Esophagus (tissue), 2 donors: Measurements from ENCODE around the gene BAZ1A. TPM values are rescaled to one million over a fixed set of nuclear protein-coding genes. Genes with fewer than 3 reads are reported as not detected.

Experiments
- H3K27ac ChIP-seq, 2 donors: one replicate each; pipeline ENCODE4 v1.5.1; 2013; ENCODE audit warnings: low read depth in 2 of 2, mild to moderate bottlenecking in 2 of 2, inconsistent platforms in 1 of 2, low read length in 1 of 2, moderate library complexity in 1 of 2
- H3K27me3 ChIP-seq, 2 donors: one replicate each; pipeline ENCODE4 v1.6.1; 2013; ENCODE audit warnings: low read length in 2 of 2, control low read depth in 1 of 2, mild to moderate bottlenecking in 1 of 2; ENCODE audit not compliant: insufficient read depth in 2 of 2, control insufficient read depth in 1 of 2
- H3K36me3 ChIP-seq, 2 donors: one replicate each; pipeline ENCODE4 v1.6.1; 2013; ENCODE audit warnings: low read length in 1 of 2; ENCODE audit not compliant: control insufficient read depth in 2 of 2, insufficient read depth in 2 of 2
- H3K4me1 ChIP-seq, 2 donors: one replicate each; pipeline ENCODE4 v1.6.1; 2013; ENCODE audit warnings: low read length in 1 of 2; ENCODE audit not compliant: control insufficient read depth in 2 of 2, insufficient read depth in 2 of 2
- H3K4me3 ChIP-seq, 2 donors: one replicate each; pipeline ENCODE4 v1.5.1; 2013; ENCODE audit warnings: low read length in 2 of 2, mild to moderate bottlenecking in 2 of 2, low read depth in 1 of 2, moderate library complexity in 1 of 2
- H3K9me3 ChIP-seq, 2 donors: one replicate each; pipeline ENCODE4 v1.6.1; 2013; ENCODE audit warnings: mild to moderate bottlenecking in 2 of 2, low read depth in 1 of 2, low read length in 1 of 2, moderate library complexity in 1 of 2; ENCODE audit not compliant: control insufficient read depth in 2 of 2, insufficient read depth in 1 of 2
- WGBS, 2 donors: extraction: QIAGEN DNeasy Blood & Tissue Kit; methylation state at CpG; one replicate each; pipeline ENCODE4 v1.1.7; 2013; 5-methylcytosine and 5-hydroxymethylcytosine counted together
- polyA plus RNA-seq, 2 donors: library from polyadenylated mRNA; stranded (reverse); fragments of 200-250 nt; gene quantifications; one replicate each; pipeline ENCODE4 v1.2.3, GENCODE V29; 2013
- donor health status: healthy with polysubstance abuse.
- donor health status: Bipolar disorder and iron deficiency.

Gene BAZ1A, protein sequence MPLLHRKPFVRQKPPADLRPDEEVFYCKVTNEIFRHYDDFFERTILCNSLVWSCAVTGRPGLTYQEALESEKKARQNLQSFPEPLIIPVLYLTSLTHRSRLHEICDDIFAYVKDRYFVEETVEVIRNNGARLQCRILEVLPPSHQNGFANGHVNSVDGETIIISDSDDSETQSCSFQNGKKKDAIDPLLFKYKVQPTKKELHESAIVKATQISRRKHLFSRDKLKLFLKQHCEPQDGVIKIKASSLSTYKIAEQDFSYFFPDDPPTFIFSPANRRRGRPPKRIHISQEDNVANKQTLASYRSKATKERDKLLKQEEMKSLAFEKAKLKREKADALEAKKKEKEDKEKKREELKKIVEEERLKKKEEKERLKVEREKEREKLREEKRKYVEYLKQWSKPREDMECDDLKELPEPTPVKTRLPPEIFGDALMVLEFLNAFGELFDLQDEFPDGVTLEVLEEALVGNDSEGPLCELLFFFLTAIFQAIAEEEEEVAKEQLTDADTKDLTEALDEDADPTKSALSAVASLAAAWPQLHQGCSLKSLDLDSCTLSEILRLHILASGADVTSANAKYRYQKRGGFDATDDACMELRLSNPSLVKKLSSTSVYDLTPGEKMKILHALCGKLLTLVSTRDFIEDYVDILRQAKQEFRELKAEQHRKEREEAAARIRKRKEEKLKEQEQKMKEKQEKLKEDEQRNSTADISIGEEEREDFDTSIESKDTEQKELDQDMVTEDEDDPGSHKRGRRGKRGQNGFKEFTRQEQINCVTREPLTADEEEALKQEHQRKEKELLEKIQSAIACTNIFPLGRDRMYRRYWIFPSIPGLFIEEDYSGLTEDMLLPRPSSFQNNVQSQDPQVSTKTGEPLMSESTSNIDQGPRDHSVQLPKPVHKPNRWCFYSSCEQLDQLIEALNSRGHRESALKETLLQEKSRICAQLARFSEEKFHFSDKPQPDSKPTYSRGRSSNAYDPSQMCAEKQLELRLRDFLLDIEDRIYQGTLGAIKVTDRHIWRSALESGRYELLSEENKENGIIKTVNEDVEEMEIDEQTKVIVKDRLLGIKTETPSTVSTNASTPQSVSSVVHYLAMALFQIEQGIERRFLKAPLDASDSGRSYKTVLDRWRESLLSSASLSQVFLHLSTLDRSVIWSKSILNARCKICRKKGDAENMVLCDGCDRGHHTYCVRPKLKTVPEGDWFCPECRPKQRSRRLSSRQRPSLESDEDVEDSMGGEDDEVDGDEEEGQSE (N-terminal part only)
- polyA plus RNA-seq, result 10 to 100 TPM; 18.5 to 18.9 TPM

DNA sequence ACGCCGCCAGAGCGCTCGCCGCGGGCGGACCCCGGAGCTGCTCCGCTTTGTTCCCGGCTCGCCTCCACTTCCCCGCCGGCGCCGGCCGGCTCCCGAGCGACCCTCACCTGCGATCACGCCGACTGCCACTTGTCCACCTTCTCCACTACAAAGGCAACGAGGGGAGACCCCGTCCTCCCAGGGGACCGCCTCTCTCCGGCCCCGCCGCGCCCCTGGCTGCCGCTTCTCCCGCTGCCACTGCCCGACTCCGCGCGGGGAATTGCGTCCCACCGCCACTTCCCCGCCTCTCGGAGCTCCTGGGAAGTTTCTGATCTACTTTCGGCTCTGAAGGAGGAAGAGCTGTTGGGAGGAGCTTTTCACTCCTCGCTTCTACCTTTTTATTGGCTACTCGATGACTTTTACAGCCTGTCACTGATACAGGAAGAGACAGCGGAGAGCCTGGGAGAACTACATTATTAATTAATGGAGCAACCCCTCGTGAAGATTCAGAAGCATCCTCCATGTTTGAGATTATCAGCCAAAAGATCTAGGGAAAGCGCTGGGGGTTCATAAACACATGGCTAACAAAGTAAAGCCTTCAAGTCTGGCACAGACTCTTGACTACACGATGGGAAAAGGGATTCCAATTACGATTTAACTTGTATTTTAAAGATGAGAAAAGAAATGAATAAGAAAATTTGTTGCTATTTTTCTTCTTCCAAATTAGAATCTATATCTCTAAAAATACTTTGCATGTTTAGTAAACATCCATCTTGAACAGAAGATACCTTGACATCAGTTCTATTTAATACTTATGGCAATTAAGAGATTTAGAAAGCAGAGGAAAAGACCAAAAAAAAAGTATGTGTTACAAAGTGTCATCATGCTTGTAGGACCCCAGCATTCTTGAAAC, at the start of gene BAZ1A:
Gene BAZ1A (minus strand): TSS at position 330 of the 892 bp plus-strand sequence. CDS start 756 bp downstream, outside the sequence.
- Histone ChIP-seq H3K27ac (peak within 1 kb of the TSS; percentile 98 to 100), H3K4me3 (peak within 1 kb of the TSS; percentile 82 to 89), H3K27me3 (no peaks in the 10 kb centered on the region), H3K36me3 (no peaks in the 10 kb centered on the region), H3K4me1 (peaks cover 0 to 3% of the 10 kb centered on the region in 2 donors), H3K9me3 (no peaks in the 10 kb centered on the region)
- WGBS, 2 donors, result 0% methylated on average over 27 to 46 of the region's 46 CpGs

DNA sequence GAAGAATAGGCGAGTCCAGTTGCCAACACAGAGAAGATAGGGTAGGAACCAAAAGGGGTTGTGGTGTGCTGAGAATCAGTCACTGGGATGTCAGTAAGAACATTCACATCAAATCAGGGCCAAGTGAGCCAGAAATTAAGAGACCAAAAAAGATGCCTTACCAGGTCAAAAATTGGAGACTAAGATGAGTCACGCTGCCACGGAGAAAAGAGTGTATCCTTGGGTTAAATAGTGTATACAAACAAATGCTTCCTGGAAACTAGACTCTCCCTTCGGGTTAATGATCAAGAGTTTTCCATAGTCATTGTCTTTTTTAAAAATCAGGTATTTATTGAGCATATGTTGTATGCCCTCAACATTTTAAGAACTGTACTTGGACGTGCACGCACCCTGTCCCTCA, 45.2 kb upstream of the BAZ1A start:
- no peaks in the 10 kb centered on the region for H3K36me3 ChIP-seq
- 67 to 70% methylated on average over 6 of the region's 6 CpGs for WGBS, 2 donors

DNA sequence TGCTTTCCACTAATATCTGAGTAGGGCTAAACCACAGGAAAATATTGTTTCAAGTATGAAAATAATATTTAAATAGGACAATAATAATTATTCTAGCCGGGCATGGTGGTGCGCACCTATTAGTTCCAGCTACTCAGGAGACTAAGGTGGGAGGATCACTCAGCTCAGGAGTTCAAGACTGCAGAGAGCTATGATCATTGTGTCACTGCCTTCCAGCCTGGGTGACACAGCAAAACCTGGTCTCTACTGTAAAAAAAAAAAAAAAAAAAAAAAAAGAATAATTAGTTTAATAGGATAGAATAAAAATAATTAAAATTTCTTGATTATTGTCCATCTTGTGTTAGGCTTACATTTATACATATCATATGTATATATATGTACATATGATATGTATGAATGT, 38.5 kb upstream of the BAZ1A start:
- H3K4me1 ChIP-seq, result no peaks in the 10 kb centered on the region
- H3K36me3 ChIP-seq, result no peaks in the 10 kb centered on the region
- no peaks in the 10 kb centered on the region for H3K27me3 ChIP-seq
- H3K27ac ChIP-seq, result no peak overlapping the region
- 94 to 99% methylated on average over 2 of the region's 2 CpGs for WGBS, 2 donors
- no peak overlapping the region for H3K4me3 ChIP-seq
- H3K9me3 ChIP-seq, result no peaks in the 10 kb centered on the region

More for the DNA sequence above, 45.2 kb upstream of the BAZ1A start:
- Histone ChIP-seq H3K4me3 (no peak overlapping the region), H3K4me1 (peaks cover 0 to 2% of the 10 kb centered on the region in 2 donors), H3K27ac (no peak overlapping the region), H3K9me3 (no peaks in the 10 kb centered on the region), H3K27me3 (no peaks in the 10 kb centered on the region)

DNA sequence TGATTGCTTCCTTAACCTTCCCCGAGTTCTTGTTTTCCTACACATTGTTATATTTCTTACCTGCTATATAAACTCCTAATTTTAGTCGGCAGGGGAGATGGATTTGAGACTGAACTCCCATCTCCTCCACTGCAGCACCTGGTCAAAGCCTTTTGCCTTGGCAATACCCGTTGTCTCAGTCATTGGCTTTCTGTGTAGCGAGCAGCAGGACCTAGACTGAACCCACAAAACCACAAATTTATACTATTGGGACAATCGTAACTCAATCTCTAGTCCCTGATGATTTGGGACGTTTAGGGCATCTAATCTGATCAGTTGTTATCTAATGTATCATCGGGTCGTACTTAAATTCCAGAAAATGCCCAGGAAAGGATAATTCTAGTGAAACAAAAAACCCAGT, 37.8 kb upstream of the BAZ1A start:
- H3K4me1 ChIP-seq, result no peaks in the 10 kb centered on the region
- H3K9me3 ChIP-seq, result no peaks in the 10 kb centered on the region
- H3K36me3 ChIP-seq, result no peaks in the 10 kb centered on the region
- no peaks in the 10 kb centered on the region for H3K27me3 ChIP-seq
- no peak overlapping the region for H3K4me3 ChIP-seq
- WGBS, 2 donors, result 87 to 88% methylated on average over 8 of the region's 8 CpGs
- H3K27ac ChIP-seq, result no peak overlapping the region

DNA sequence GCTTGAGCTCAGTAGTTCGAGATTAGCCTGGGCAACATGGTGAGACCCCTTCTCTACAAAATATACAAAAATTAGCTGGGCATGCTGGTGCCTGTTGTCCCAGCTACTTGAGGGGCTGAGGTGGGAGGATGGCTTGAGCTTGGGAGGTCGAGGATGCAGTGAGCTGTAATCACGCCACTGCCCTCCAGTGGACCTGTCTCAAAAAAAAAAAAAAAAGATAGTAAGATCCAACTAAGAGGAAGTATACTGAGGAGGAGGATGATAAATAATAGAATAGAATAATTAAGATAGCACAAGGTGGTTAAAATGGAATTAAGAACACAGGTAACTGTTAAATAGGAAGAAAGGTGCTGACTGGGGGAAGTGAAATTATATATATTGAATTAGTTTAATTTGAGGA, 37.0 kb upstream of the BAZ1A start:
- H3K27me3 ChIP-seq, result no peaks in the 10 kb centered on the region
- H3K27ac ChIP-seq, result no peak overlapping the region
- H3K4me3 ChIP-seq, result no peak overlapping the region
- no peaks in the 10 kb centered on the region for H3K9me3 ChIP-seq
- no peaks in the 10 kb centered on the region for H3K4me1 ChIP-seq
- H3K36me3 ChIP-seq, result no peaks in the 10 kb centered on the region
- WGBS, 2 donors, result 75 to 79% methylated on average over 3 of the region's 3 CpGs

DNA sequence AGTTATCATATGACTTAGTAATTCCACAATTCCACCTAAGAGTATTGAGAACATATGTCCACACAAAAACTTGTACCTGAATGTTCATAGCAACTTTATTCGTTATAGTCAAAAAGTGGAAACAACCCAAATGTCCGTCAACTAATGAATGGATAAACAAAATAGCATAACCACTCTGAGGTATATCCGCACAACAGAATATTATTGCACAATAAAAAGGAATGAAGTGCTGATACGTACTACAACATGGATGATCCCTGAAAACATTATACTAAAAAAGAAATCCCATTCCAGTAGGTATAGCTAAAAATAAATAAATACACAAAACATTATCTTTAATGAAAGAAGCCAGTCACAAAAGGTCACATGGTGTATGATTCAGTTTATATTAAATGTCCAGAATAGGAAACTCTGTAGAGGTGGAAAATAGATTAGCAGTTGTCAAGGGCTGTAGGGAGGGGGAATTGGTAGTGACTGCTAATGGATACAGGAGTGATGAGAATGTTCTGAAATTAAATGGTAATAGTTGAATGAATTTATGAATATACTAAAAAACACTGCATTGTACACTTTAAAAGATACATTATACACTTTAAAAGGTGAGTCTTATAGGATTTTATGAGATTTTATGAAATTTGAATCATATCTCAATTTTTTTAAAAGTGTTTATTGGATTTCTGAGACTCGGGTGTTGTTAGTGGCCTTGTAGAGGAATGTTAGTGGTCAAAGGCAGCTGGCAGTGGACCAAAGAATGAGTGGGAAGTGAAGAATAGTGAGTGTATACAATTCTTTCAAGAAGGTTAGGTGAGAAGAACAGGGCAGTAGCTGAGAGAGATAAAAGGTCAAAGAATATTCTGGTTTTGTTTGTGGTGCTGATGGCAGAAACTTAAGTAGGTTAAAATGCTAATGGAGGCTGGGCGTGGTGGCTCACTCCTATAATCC, 36.3 kb upstream of the BAZ1A start:
- H3K9me3 ChIP-seq, result no peaks in the 10 kb centered on the region
- H3K4me3 ChIP-seq, result no peak overlapping the region
- WGBS, 2 donors, result 78 to 80% methylated on average over 6 of the region's 6 CpGs
- no peaks in the 10 kb centered on the region for H3K36me3 ChIP-seq
- no peak overlapping the region for H3K27ac ChIP-seq
- no peaks in the 10 kb centered on the region for H3K4me1 ChIP-seq
- no peaks in the 10 kb centered on the region for H3K27me3 ChIP-seq

DNA sequence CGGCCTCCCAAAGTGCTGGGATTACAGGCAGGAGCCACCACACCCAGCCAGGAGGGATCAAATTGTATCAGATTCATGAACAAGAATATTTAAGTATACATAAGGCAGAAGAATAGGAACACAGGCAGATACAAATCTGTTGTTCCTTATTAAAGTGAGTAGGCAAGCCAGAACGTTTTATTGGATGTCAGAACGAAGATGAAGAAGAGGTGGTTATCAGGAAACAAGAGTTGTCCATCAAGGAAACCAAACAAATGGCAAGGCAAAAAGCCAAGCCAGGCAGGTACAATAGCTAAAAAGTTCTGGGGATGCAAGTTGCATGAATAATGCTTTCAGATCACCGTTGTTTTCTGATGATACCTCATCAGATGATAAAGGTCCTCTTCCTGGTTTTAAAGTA, 31.1 kb upstream of the BAZ1A start:
- WGBS, 2 donors, result 66 to 73% methylated on average over 4 of the region's 4 CpGs

DNA sequence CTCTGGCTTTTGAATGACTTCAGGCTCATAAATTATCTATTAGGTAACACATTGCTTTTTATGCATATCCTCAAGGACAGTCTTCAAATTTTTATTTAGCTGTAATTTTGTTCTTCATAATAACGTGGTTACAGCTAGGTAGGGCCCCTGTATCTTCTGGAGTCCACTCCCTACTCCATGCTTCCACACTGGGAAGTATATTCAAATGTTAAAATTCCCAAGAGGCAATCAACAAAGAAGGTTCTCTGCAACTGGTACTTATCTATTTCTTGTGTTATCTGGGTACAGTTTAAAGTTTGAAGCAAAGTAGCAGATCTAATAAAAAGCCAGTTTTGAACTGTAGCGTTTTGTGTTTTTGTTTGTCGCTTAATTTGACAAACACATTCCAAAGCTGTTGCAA, 20.1 kb upstream of the BAZ1A start:
- Histone ChIP-seq H3K4me1 (no peaks in the 10 kb centered on the region), H3K36me3 (no peaks in the 10 kb centered on the region), H3K27ac (no peak overlapping the region), H3K4me3 (no peak overlapping the region), H3K9me3 (no peaks in the 10 kb centered on the region), H3K27me3 (no peaks in the 10 kb centered on the region)
- WGBS, 2 donors, result 67 to 68% methylated on average over 3 of the region's 3 CpGs

More for the DNA sequence above, 31.1 kb upstream of the BAZ1A start:
- Histone ChIP-seq H3K4me3 (no peak overlapping the region), H3K27me3 (no peaks in the 10 kb centered on the region), H3K36me3 (no peaks in the 10 kb centered on the region), H3K4me1 (no peaks in the 10 kb centered on the region), H3K27ac (no peak overlapping the region), H3K9me3 (no peaks in the 10 kb centered on the region)
